Liver (tissue), 9 donors: Measurements from ENCODE around the gene FUBP3. TPM values are rescaled to one million over a fixed set of nuclear protein-coding genes. Genes with fewer than 3 reads are reported as not detected.
A peak's percentile ranks its signal among the peaks of the same experiment; 100 is the strongest.

Experiments
- DNase-seq: peaks from one replicate; pipeline ENCODE4 v3.0.0-alpha.2; 2017; ENCODE audit warnings: low spot score
- H3K27ac ChIP-seq, 2 donors: one replicate each; pipeline ENCODE4 v1.7.0; 2013; ENCODE audit warnings: inconsistent platforms in 2 of 2, low read length in 2 of 2, control low read depth in 1 of 2, low read depth in 1 of 2, mild to moderate bottlenecking in 1 of 2
- H3K27me3 ChIP-seq, 4 donors: one replicate each; pipeline versions ENCODE4 v1.6.1 to v1.7.0; 2013; ENCODE audit warnings: low read length in 3 of 4, inconsistent platforms in 1 of 4, mild to moderate bottlenecking in 1 of 4, moderate library complexity in 1 of 4; ENCODE audit not compliant: control insufficient read depth in 4 of 4, insufficient read depth in 4 of 4
- H3K36me3 ChIP-seq, 4 donors: one replicate each; pipeline versions ENCODE4 v1.6.1 to v1.7.0; 2013; ENCODE audit warnings: low read length in 3 of 4, mild to moderate bottlenecking in 3 of 4, low read depth in 1 of 4, moderate library complexity in 1 of 4; ENCODE audit not compliant: control insufficient read depth in 4 of 4, insufficient read depth in 3 of 4
- H3K4me1 ChIP-seq, 4 donors: one replicate each; pipeline versions ENCODE4 v1.6.1 to v1.7.0; 2013; ENCODE audit warnings: low read length in 3 of 4, mild to moderate bottlenecking in 3 of 4, moderate library complexity in 1 of 4; ENCODE audit not compliant: control insufficient read depth in 4 of 4, insufficient read depth in 4 of 4
- H3K4me3 ChIP-seq, 3 donors: one replicate each; pipeline versions ENCODE4 v1.6.1 to v1.7.0; 2013; ENCODE audit warnings: low read length in 3 of 3, control low read depth in 1 of 3, low read depth in 1 of 3, mild to moderate bottlenecking in 1 of 3
- H3K9ac ChIP-seq, 2 donors: one replicate each; pipeline ENCODE4 v1.7.0; 2013; ENCODE audit warnings: low read length in 2 of 2, mild to moderate bottlenecking in 2 of 2, moderate library complexity in 2 of 2, control low read depth in 1 of 2, low read depth in 1 of 2
- H3K9me3 ChIP-seq, 4 donors: one replicate each; pipeline versions ENCODE4 v1.6.1 to v1.7.0; 2013; ENCODE audit warnings: low read length in 3 of 4; ENCODE audit not compliant: control insufficient read depth in 4 of 4
- ATF3 ChIP-seq: IDR thresholded peaks from 2 replicates; pipeline ENCODE4 v1.6.1; 2016; ENCODE audit warnings: antibody characterized with exemption
- CTCF ChIP-seq: fragments of 150-350 bp; IDR thresholded peaks from 2 replicates; pipeline ENCODE4 v1.5.1; 2017; ENCODE audit warnings: improper control_type of control experiment, low read depth, low read length; ENCODE audit not compliant: missing input control
- EGR1 ChIP-seq, 2 donors: IDR thresholded peaks; 2 replicates each; pipeline ENCODE4 v1.6.1; 2016 to 2018; ENCODE audit warnings: antibody characterized with exemption in 2 of 2, low read depth in 2 of 2
- FOXA1 ChIP-seq: IDR thresholded peaks from 2 replicates; pipeline ENCODE4 v1.6.1; 2016; ENCODE audit warnings: antibody characterized with exemption
- FOXA2 ChIP-seq: IDR thresholded peaks from 2 replicates; pipeline ENCODE4 v1.6.1; 2016; ENCODE audit warnings: antibody characterized with exemption
- GABPA ChIP-seq, 2 donors: IDR thresholded peaks in 1 of 2; conservative IDR thresholded peaks in 1 of 2; 2 replicates each; pipeline ENCODE4 v1.6.1; 2016; ENCODE audit warnings: antibody characterized with exemption in 2 of 2, mild to moderate bottlenecking in 1 of 2, moderate library complexity in 1 of 2
- HNF4A ChIP-seq, 2 donors: conservative IDR thresholded peaks; 2 replicates each; pipeline ENCODE4 v1.6.1; 2016; ENCODE audit warnings: antibody characterized with exemption in 2 of 2, mild to moderate bottlenecking in 2 of 2
- HNF4G ChIP-seq: IDR thresholded peaks from 2 replicates; pipeline ENCODE4 v1.6.1; 2016; ENCODE audit warnings: antibody characterized with exemption
- JUND ChIP-seq, 2 donors: IDR thresholded peaks; 2 replicates each; pipeline ENCODE4 v1.6.1; 2016; ENCODE audit warnings: antibody characterized with exemption in 2 of 2
- MAX ChIP-seq: IDR thresholded peaks from 2 replicates; pipeline ENCODE4 v1.6.1; 2016; ENCODE audit warnings: antibody characterized with exemption
- NR2F2 ChIP-seq: IDR thresholded peaks from 2 replicates; pipeline ENCODE4 v1.6.1; 2016; ENCODE audit warnings: antibody characterized with exemption
- RAD21 ChIP-seq, 2 donors: IDR thresholded peaks; 2 replicates each; pipeline ENCODE4 v1.6.1; 2016; ENCODE audit warnings: antibody characterized with exemption in 2 of 2, mild to moderate bottlenecking in 2 of 2
- REST ChIP-seq: IDR thresholded peaks from 2 replicates; pipeline ENCODE4 v1.6.1; 2016; ENCODE audit warnings: antibody characterized with exemption, mild to moderate bottlenecking
- RXRA ChIP-seq, 2 donors: IDR thresholded peaks; 2 replicates each; pipeline ENCODE4 v1.6.1; 2017 to 2018; ENCODE audit warnings: antibody characterized with exemption in 2 of 2, mild to moderate bottlenecking in 1 of 2
- SP1 ChIP-seq: IDR thresholded peaks from 2 replicates; pipeline ENCODE4 v1.6.1; 2018; ENCODE audit warnings: antibody characterized with exemption, mild to moderate bottlenecking
- TAF1 ChIP-seq: conservative IDR thresholded peaks from 2 replicates; pipeline ENCODE4 v1.6.1; 2016; ENCODE audit warnings: antibody characterized with exemption, mild to moderate bottlenecking
- YY1 ChIP-seq: IDR thresholded peaks from 2 replicates; pipeline ENCODE4 v1.6.1; 2016; ENCODE audit warnings: antibody characterized with exemption, mild to moderate bottlenecking
- WGBS: extraction: QIAGEN DNeasy Blood & Tissue Kit; methylation state at CpG from one replicate; pipeline ENCODE4 v1.1.7; 2013; 5-methylcytosine and 5-hydroxymethylcytosine counted together
- polyA plus RNA-seq, 2 donors: library from polyadenylated mRNA; stranded (reverse) in 1 of 2; unstranded in 1 of 2; fragments of 200-250 nt in 1 of 2; fragments of >200 nt in 1 of 2; fragmentation: Nextera tagmentation in 1 of 2; extraction: Ambion mirVana in 1 of 2; gene quantifications; one replicate each; pipeline versions ENCODE4 v1.2.1 to v1.2.3, GENCODE V29; 2013 to 2015
- total RNA-seq, 2 donors: library from RNA; depleted of rRNA; stranded (reverse); fragments of >200 nt; gene quantifications; one replicate each; pipeline ENCODE4 v1.2.3, GENCODE V29; 2014
- TF ChIP-seq, protein P1 (sequence below): IDR thresholded peaks from 2 replicates; pipeline ENCODE4 v1.6.1; 2016; ENCODE audit warnings: antibody characterized with exemption
- donor health status: healthy.
- donor health status: healthy.
- donor health status: healthy.
- donor health status: healthy.
- donor health status: healthy.

Gene FUBP3
- total and polyA plus RNA-seq, 4 donors, result 16.1 to 39.0 (median 24.8) TPM

DNA sequence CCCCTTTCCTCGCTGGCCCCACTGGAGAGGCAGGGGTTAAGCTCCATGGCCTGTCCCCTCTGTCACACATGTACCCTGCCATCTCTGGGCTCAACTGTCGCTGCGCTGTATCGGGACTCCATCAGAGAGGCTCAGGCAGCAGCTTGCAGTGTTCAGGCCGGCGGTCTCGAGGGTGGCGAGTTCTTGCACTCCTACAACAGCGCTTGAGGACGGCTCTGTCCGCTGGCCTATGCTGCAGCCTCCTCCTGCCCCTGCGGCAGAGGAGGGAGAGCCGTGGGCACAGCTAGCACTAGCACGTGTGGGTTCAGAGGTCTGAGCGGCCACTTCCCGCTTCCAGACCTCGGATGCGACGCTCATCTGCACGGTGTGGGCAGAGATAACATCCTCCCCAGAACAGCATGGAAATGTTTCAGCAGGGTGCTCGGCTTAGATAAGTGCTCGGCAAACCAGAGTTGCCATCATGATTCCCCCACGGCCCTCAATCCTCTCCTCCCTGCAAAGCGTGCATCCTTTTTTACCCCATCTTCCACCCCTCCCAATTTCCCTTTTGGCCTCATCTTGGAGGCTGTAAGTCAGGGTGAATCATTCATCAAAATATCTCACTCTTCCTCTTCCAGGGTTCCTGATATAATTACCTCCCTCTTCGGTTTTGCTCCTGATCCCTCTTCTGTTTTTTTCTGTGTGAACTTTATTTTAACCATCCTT, 41.9 kb upstream of the FUBP3 start:
- no peak for TF ChIP-seq NR2F2
- Histone ChIP-seq H3K4me3 (no peak overlapping the region), H3K27ac (no peak overlapping the region), H3K9me3 (no peaks in the 10 kb centered on the region), H3K36me3 (no peaks in the 10 kb centered on the region), H3K9ac (no peak overlapping the region), H3K27me3 (peaks cover 0 to 2% (median 0%) of the 10 kb centered on the region in 4 donors), H3K4me1 (peaks cover 0 to 9% (median 5%) of the 10 kb centered on the region in 4 donors)
- DNase-seq, result peak; percentile 58
- WGBS, result 51% methylated on average over 25 of the region's 25 CpGs

GRCh38 chr9:130539420-130540223, 39.8 kb upstream of the FUBP3 start:
- Histone ChIP-seq H3K27me3 (peaks cover 0 to 2% (median 0%) of the 10 kb centered on the region in 4 donors), H3K4me1 (peaks cover 0 to 9% (median 5%) of the 10 kb centered on the region in 4 donors), H3K9me3 (no peaks in the 10 kb centered on the region), H3K36me3 (no peaks in the 10 kb centered on the region), H3K9ac (no peak overlapping the region), H3K4me3 (no peak overlapping the region), H3K27ac (no peak overlapping the region)
- WGBS, result 89% methylated on average over 11 of the region's 11 CpGs
- no peak for DNase-seq
- TF ChIP-seq HNF4A (conservative IDR thresholded peaks at IDR 0.05) (no peak), HNF4G (no peak)

DNA sequence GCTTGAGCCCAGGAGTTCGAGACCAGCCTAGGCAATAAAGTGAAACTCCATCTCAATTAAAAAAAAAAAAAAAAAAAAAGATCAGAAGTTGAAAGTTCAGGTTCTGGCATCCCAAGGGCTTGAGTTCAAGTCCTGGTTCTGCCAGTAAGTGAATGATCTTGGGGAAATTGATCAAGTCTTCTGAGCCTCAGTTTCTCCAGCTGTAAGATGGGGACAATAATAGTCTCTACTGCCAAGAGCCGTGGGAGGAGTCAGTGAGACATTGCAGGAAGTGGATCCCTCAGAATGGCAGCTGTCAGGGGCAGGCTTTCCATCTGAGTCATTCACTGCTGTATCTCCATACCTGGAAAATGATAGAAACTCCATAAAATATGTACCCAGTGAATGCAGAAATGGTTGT, 37.8 kb upstream of the FUBP3 start:
- TF ChIP-seq HNF4A (conservative IDR thresholded peaks at IDR 0.05) (no peak), ATF3 (no peak), EGR1 (IDR thresholded peaks at IDR 0.05; ENCODE audit: low read depth in 2 of 2) (no peak), SP1 (no peak), HNF4G (no peak), CTCF (no peak), NR2F2 (no peak), FOXA1 (no peak), MAX (no peak), RAD21 (IDR thresholded peaks at IDR 0.05) (no peak), JUND (IDR thresholded peaks at IDR 0.05) (no peak), TAF1 (no peak), RXRA (IDR thresholded peaks at IDR 0.05) (no peak), FOXA2 (no peak), REST (no peak), GABPA (IDR thresholded peaks at IDR 0.05 in 1 of 2, conservative IDR thresholded peaks at IDR 0.05 in 1 of 2) (no peak), YY1 (no peak)
- TF ChIP-seq, protein P1, sequence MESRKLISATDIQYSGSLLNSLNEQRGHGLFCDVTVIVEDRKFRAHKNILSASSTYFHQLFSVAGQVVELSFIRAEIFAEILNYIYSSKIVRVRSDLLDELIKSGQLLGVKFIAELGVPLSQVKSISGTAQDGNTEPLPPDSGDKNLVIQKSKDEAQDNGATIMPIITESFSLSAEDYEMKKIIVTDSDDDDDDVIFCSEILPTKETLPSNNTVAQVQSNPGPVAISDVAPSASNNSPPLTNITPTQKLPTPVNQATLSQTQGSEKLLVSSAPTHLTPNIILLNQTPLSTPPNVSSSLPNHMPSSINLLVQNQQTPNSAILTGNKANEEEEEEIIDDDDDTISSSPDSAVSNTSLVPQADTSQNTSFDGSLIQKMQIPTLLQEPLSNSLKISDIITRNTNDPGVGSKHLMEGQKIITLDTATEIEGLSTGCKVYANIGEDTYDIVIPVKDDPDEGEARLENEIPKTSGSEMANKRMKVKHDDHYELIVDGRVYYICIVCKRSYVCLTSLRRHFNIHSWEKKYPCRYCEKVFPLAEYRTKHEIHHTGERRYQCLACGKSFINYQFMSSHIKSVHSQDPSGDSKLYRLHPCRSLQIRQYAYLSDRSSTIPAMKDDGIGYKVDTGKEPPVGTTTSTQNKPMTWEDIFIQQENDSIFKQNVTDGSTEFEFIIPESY, result no peak
- Histone ChIP-seq H3K9me3 (no peaks in the 10 kb centered on the region), H3K4me1 (peaks cover 0 to 5% (median 1%) of the 10 kb centered on the region in 4 donors), H3K4me3 (no peak overlapping the region), H3K27me3 (peaks cover 0 to 2% (median 0%) of the 10 kb centered on the region in 4 donors), H3K27ac (no peak overlapping the region), H3K36me3 (no peaks in the 10 kb centered on the region), H3K9ac (no peak overlapping the region)
- 84% methylated on average over 2 of the region's 2 CpGs for WGBS
- DNase-seq, result no peak
